ENCODE data around the gene MCTS1. TPM values are rescaled to one million over a fixed set of nuclear protein-coding genes. Genes with fewer than 3 reads are reported as not detected.

The MCTS1 gene
- total and polyA plus RNA-seq, 7 donors = 14.7 to 89.9 (median 25.7) TPM

DNA sequence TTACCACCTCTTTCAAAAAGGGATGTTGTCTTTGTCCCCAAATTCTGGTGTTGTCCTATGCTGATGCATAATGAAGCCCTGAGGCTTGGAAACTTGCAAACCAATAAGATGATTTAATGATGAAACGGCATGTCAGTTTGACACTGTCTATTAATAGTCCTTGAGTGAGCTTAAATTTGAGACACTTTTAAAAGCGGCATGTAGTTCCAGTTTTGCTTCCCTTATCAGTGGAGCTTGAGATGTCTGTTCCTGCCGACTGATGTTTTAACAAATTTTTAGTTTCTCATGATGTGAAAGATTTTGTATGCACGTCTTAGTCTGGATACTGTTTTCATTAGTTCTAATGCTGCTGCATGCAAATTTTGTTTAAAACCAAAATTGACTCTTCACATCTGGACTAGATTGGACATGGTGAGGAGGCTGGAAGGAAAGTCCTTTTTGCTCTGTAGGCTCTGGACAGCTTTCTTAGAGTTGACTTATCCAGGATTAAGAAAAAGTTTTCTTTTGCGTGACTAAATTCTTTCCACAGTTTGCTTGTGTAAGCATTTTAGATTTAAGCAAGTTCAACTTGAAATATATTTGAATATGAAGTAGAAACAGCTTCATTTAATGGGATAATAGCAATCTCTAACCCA is 14.2 kb downstream of the MCTS1 start:
- TF ChIP-seq EP300 (IDR thresholded peaks at IDR 0.05) (no peak), POLR2AphosphoS5 (IDR thresholded peaks at IDR 0.05) (no peak), POLR2A (IDR thresholded peaks at IDR 0.05) (no peak)
- TF ChIP-seq, protein P1, sequence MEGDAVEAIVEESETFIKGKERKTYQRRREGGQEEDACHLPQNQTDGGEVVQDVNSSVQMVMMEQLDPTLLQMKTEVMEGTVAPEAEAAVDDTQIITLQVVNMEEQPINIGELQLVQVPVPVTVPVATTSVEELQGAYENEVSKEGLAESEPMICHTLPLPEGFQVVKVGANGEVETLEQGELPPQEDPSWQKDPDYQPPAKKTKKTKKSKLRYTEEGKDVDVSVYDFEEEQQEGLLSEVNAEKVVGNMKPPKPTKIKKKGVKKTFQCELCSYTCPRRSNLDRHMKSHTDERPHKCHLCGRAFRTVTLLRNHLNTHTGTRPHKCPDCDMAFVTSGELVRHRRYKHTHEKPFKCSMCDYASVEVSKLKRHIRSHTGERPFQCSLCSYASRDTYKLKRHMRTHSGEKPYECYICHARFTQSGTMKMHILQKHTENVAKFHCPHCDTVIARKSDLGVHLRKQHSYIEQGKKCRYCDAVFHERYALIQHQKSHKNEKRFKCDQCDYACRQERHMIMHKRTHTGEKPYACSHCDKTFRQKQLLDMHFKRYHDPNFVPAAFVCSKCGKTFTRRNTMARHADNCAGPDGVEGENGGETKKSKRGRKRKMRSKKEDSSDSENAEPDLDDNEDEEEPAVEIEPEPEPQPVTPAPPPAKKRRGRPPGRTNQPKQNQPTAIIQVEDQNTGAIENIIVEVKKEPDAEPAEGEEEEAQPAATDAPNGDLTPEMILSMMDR (IDR thresholded peaks at IDR 0.05) = no peak
- 70 to 87% methylated on average over 5 of the region's 5 CpGs for WGBS, 2 donors
- intact Hi-C loops (cut with DNase I) = no loop called here
- DNase-seq = no peak
- Histone ChIP-seq H3K27ac (no peak overlapping the region), H3K4me1 (no peaks in the 10 kb centered on the region), H3K27me3 (no peaks in the 10 kb centered on the region), H3K4me3 (no peak overlapping the region), H3K36me3 (peaks cover 0 to 9% (median 0%) of the 10 kb centered on the region in 4 donors), H3K9me3 (no peaks in the 10 kb centered on the region)

DNA sequence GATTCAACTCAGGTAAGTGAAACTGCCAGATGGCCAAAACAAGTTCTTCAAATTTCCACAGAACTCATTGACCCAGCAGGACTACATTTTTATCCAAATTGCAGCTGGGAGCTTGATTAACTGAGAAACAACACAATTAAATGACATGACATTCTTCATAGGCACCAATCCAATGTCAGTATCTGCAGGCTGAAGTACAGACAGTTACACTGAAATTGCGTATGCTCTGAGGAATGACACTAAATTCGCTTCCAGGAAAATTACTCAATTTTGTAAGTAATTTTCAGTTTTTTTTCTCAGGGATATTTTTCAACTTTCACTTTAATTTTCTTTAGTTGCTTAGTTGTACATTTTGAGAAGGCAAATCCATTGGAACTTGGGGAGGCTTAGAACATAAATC is 21.5 kb downstream of the MCTS1 start:
- DNase-seq = no peak
- TF ChIP-seq, protein P1 (IDR thresholded peaks at IDR 0.05) = no peak
- TF ChIP-seq EP300 (IDR thresholded peaks at IDR 0.05) = no peak
- Histone ChIP-seq H3K4me3 (no peak overlapping the region), H3K36me3 (peaks cover 0 to 3% (median 0%) of the 10 kb centered on the region in 4 donors), H3K9me3 (no peaks in the 10 kb centered on the region), H3K27me3 (no peaks in the 10 kb centered on the region), H3K4me1 (peaks cover 0 to 5% (median under 1%) of the 10 kb centered on the region in 4 donors), H3K27ac (peak overlapping the region in 1 of 4 donors; percentile 21)
- intact Hi-C loops (cut with DNase I) = no loop called here
- 78 to 79% methylated on average over 2 of the region's 2 CpGs for WGBS, 2 donors

DNA sequence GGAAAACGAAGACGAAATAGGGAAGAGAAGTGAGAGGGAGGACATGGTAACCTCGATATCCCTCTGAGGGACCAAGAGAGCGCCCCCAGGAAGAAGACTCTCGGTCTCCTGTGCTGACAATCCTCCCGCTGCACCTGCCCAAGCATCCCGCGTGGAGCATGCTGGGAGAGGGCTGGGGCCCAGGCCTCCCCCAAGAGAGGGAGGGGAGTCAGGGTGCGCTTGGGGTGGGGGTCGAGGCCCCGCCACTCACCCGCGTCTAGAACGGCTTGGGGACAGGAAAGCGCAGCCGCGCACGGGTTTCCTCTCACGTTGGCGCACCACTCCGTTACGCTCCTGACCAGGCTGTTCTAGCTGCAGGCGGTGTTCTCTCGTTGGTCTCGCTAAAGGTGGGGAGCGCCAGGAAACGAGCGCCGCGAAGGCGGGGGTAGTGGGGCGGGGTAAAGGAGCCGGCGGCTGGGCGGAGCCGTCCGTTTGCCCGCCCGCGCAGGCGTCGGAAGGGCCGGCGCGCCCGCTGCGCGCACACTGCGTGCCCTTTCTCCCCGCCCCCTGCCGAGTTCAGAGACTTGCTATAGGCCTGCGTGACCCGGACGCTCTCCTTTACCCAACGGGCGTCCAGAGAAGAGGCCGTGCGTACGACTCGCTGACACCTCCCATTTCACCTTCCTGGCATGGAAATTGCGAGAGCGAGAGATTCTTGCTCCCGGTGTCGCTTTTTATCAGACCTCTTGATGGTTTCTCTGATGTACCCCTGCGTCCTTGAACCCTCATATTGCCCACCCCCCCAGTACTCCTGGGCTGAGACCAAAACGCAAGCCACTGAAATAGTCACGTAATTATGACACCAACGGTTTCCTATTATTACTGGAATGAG is 26.0 kb downstream of the MCTS1 start, which contains the start of gene C1GALT1C1:
Gene C1GALT1C1 (minus strand): TSS at position 388 of the 871 bp plus-strand sequence. CDS start 2,888 bp downstream, outside the sequence.
- H3K4me1 ChIP-seq = peaks cover 0 to 5% (median 2%) of the 10 kb centered on the region in 4 donors
- TF ChIP-seq, protein P1 (IDR thresholded peaks at IDR 0.05) = no peak
- TF ChIP-seq POLR2A (IDR thresholded peaks at IDR 0.05) (peak; percentile 12 to 25), EP300 (IDR thresholded peaks at IDR 0.05) (no peak), POLR2AphosphoS5 (IDR thresholded peaks at IDR 0.05) (peak; percentile 43 to 83 (median 78))
- peak within 1 kb of the TSS; percentile 55 to 67 (median 62) for H3K4me3 ChIP-seq
- H3K36me3 ChIP-seq = no peaks in the 10 kb centered on the region
- WGBS, 2 donors = 0% methylated on average over 68 of the region's 68 CpGs
- peak; percentile 97 for DNase-seq
- intact Hi-C loops (cut with DNase I) = loop anchor here (1.0 kb wide), 1 partner anchor 70 kb away; the partner anchor contains the start of gene CUL4B
- no peaks in the 10 kb centered on the region for H3K27me3 ChIP-seq
- peak within 1 kb of the TSS; percentile 86 to 93 (median 88) for H3K27ac ChIP-seq
- no peaks in the 10 kb centered on the region for H3K9me3 ChIP-seq

DNA sequence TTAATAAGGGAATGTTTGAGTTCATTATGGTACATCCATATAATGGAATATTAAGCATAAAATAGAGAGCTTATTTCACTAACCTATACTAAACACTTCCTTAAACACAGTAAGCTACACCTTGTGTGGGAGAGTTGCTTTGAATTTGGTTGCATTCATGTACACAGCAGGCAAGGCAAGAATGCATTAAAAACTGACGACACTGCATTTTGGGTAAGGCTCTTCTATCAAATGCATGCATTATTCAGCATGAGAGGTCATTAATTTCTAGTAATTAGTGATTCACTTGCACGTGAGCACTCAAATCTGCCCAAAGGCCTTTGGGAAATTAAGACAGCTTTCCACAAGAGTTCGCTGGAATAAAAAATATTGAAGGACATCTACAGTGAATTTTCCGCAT is 34.7 kb downstream of the MCTS1 start:
- no peaks in the 10 kb centered on the region for H3K9me3 ChIP-seq
- no peaks in the 10 kb centered on the region for H3K36me3 ChIP-seq
- H3K27me3 ChIP-seq = no peaks in the 10 kb centered on the region
- intact Hi-C loops (cut with DNase I) = no loop called here
- no peak for DNase-seq
- no peak overlapping the region for H3K4me3 ChIP-seq
- no peak overlapping the region for H3K27ac ChIP-seq
- TF ChIP-seq POLR2AphosphoS5 (IDR thresholded peaks at IDR 0.05) (no peak), EP300 (IDR thresholded peaks at IDR 0.05) (no peak), POLR2A (IDR thresholded peaks at IDR 0.05) (no peak)
- TF ChIP-seq, protein P1 (IDR thresholded peaks at IDR 0.05) = no peak
- 95 to 98% methylated on average over 4 of the region's 4 CpGs for WGBS, 2 donors
- no peaks in the 10 kb centered on the region for H3K4me1 ChIP-seq
